Activated naive CD8-positive, alpha-beta T cell (primary cell): Measurements from ENCODE around the gene MYRIP.

Experiments
- H3K27ac Mint-ChIP-seq: one replicate; pipeline ENCODE4 v1.8.0; 2021; ENCODE audit warnings: mixed read lengths
- H3K27me3 Mint-ChIP-seq: one replicate; pipeline ENCODE4 v1.8.0; 2021; ENCODE audit warnings: mixed read lengths
- H3K36me3 Mint-ChIP-seq: one replicate; pipeline ENCODE4 v1.8.0; 2021; ENCODE audit warnings: mixed read lengths
- H3K4me1 Mint-ChIP-seq: one replicate; pipeline ENCODE4 v1.8.0; 2021; ENCODE audit warnings: low read depth, mixed read lengths
- H3K4me3 Mint-ChIP-seq: one replicate; pipeline ENCODE4 v1.8.0; 2021; ENCODE audit warnings: mild to moderate bottlenecking, mixed read lengths
- H3K9me3 Mint-ChIP-seq: one replicate; pipeline ENCODE4 v1.8.0; 2021; ENCODE audit warnings: low read depth, mixed read lengths

The MYRIP gene

GRCh38 chr3:40185029-40185695 lies 375.8 kb downstream of the MYRIP start:
- H3K9me3 Mint-ChIP-seq, result no peaks in the 10 kb centered on the region
- H3K4me3 Mint-ChIP-seq, result no peak overlapping the region

GRCh38 chr3:40186508-40186907 lies 377.1 kb downstream of the MYRIP start:
- H3K9me3 Mint-ChIP-seq, result no peaks in the 10 kb centered on the region
- H3K27ac Mint-ChIP-seq, result no peak overlapping the region
- H3K27me3 Mint-ChIP-seq, result no peaks in the 10 kb centered on the region
- no peaks in the 10 kb centered on the region for H3K4me1 Mint-ChIP-seq
- no peaks in the 10 kb centered on the region for H3K36me3 Mint-ChIP-seq
- no peak overlapping the region for H3K4me3 Mint-ChIP-seq

More at GRCh38 chr3:40185029-40185695, 375.8 kb downstream of the MYRIP start:
- Mint-ChIP-seq H3K4me1 (no peaks in the 10 kb centered on the region), H3K27me3 (no peaks in the 10 kb centered on the region), H3K27ac (no peak overlapping the region), H3K36me3 (no peaks in the 10 kb centered on the region)

GRCh38 chr3:40187945-40188344 lies 378.5 kb downstream of the MYRIP start:
- H3K36me3 Mint-ChIP-seq, result no peaks in the 10 kb centered on the region

GRCh38 chr3:40189118-40189517 lies 379.7 kb downstream of the MYRIP start:
- no peak overlapping the region for H3K4me3 Mint-ChIP-seq
- H3K9me3 Mint-ChIP-seq, result no peaks in the 10 kb centered on the region
- H3K36me3 Mint-ChIP-seq, result no peaks in the 10 kb centered on the region
- no peaks in the 10 kb centered on the region for H3K4me1 Mint-ChIP-seq
- no peaks in the 10 kb centered on the region for H3K27me3 Mint-ChIP-seq
- H3K27ac Mint-ChIP-seq, result no peak overlapping the region

More at GRCh38 chr3:40187945-40188344, 378.5 kb downstream of the MYRIP start:
- Mint-ChIP-seq H3K4me1 (no peaks in the 10 kb centered on the region), H3K9me3 (no peaks in the 10 kb centered on the region), H3K27ac (no peak overlapping the region), H3K27me3 (no peaks in the 10 kb centered on the region), H3K4me3 (no peak overlapping the region)

GRCh38 chr3:40190056-40190455 lies 380.6 kb downstream of the MYRIP start:
- H3K27ac Mint-ChIP-seq, result no peak overlapping the region
- H3K4me3 Mint-ChIP-seq, result no peak overlapping the region
- H3K9me3 Mint-ChIP-seq, result no peaks in the 10 kb centered on the region
- H3K4me1 Mint-ChIP-seq, result no peaks in the 10 kb centered on the region
- H3K27me3 Mint-ChIP-seq, result no peaks in the 10 kb centered on the region
- H3K36me3 Mint-ChIP-seq, result no peaks in the 10 kb centered on the region

GRCh38 chr3:40191251-40191650 lies 381.8 kb downstream of the MYRIP start:
- Mint-ChIP-seq H3K27ac (no peak overlapping the region), H3K27me3 (no peaks in the 10 kb centered on the region), H3K4me1 (no peaks in the 10 kb centered on the region), H3K36me3 (no peaks in the 10 kb centered on the region), H3K9me3 (no peaks in the 10 kb centered on the region), H3K4me3 (no peak overlapping the region)

GRCh38 chr3:40191850-40192448 lies 382.5 kb downstream of the MYRIP start:
- no peaks in the 10 kb centered on the region for H3K9me3 Mint-ChIP-seq
- no peak overlapping the region for H3K27ac Mint-ChIP-seq
- no peaks in the 10 kb centered on the region for H3K4me1 Mint-ChIP-seq
- H3K4me3 Mint-ChIP-seq, result no peak overlapping the region
- H3K27me3 Mint-ChIP-seq, result no peaks in the 10 kb centered on the region
- no peaks in the 10 kb centered on the region for H3K36me3 Mint-ChIP-seq

GRCh38 chr3:40192628-40193027 lies 383.2 kb downstream of the MYRIP start:
- Mint-ChIP-seq H3K9me3 (no peaks in the 10 kb centered on the region), H3K27me3 (no peaks in the 10 kb centered on the region), H3K4me3 (no peak overlapping the region), H3K4me1 (no peaks in the 10 kb centered on the region), H3K36me3 (no peaks in the 10 kb centered on the region), H3K27ac (no peak overlapping the region)

GRCh38 chr3:40196966-40197365 lies 387.6 kb downstream of the MYRIP start:
- Mint-ChIP-seq H3K4me1 (no peaks in the 10 kb centered on the region), H3K9me3 (no peaks in the 10 kb centered on the region), H3K27me3 (no peaks in the 10 kb centered on the region), H3K27ac (no peak overlapping the region), H3K4me3 (no peak overlapping the region), H3K36me3 (no peaks in the 10 kb centered on the region)

- H3K4me3 Mint-ChIP-seq, result no peak overlapping the region
- H3K27ac Mint-ChIP-seq, result no peak overlapping the region
- no peaks in the 10 kb centered on the region for H3K9me3 Mint-ChIP-seq
- H3K27me3 Mint-ChIP-seq, result no peaks in the 10 kb centered on the region
- no peaks in the 10 kb centered on the region for H3K4me1 Mint-ChIP-seq
- no peaks in the 10 kb centered on the region for H3K36me3 Mint-ChIP-seq
Observed at GRCh38 chr3:40200692-40201316, 391.4 kb downstream of the MYRIP start.

GRCh38 chr3:40201770-40202169 lies 392.4 kb downstream of the MYRIP start:
- Mint-ChIP-seq H3K9me3 (no peaks in the 10 kb centered on the region), H3K27ac (no peak overlapping the region), H3K4me3 (no peak overlapping the region), H3K27me3 (no peaks in the 10 kb centered on the region), H3K4me1 (no peaks in the 10 kb centered on the region), H3K36me3 (no peaks in the 10 kb centered on the region)

GRCh38 chr3:40206522-40206921 lies 397.1 kb downstream of the MYRIP start:
- Mint-ChIP-seq H3K27ac (no peak overlapping the region), H3K27me3 (no peaks in the 10 kb centered on the region), H3K9me3 (no peaks in the 10 kb centered on the region), H3K4me1 (no peaks in the 10 kb centered on the region), H3K4me3 (no peak overlapping the region), H3K36me3 (peaks cover 3% of the 10 kb centered on the region)

- Mint-ChIP-seq H3K27me3 (no peaks in the 10 kb centered on the region), H3K4me1 (no peaks in the 10 kb centered on the region), H3K9me3 (no peaks in the 10 kb centered on the region), H3K4me3 (no peak overlapping the region), H3K36me3 (peaks cover 3% of the 10 kb centered on the region), H3K27ac (no peak overlapping the region)
Observed at GRCh38 chr3:40207796-40208195, 398.4 kb downstream of the MYRIP start.

GRCh38 chr3:40208251-40208650 lies 398.8 kb downstream of the MYRIP start:
- peaks cover 3% of the 10 kb centered on the region for H3K36me3 Mint-ChIP-seq
- H3K4me1 Mint-ChIP-seq, result no peaks in the 10 kb centered on the region
- no peak overlapping the region for H3K27ac Mint-ChIP-seq

GRCh38 chr3:40211579-40211978 lies 402.2 kb downstream of the MYRIP start:
- Mint-ChIP-seq H3K27me3 (no peaks in the 10 kb centered on the region), H3K4me3 (no peak overlapping the region), H3K4me1 (peaks cover 2% of the 10 kb centered on the region), H3K36me3 (peaks cover 5% of the 10 kb centered on the region), H3K9me3 (no peaks in the 10 kb centered on the region), H3K27ac (no peak overlapping the region)

More at GRCh38 chr3:40208251-40208650, 398.8 kb downstream of the MYRIP start:
- Mint-ChIP-seq H3K4me3 (no peak overlapping the region), H3K27me3 (no peaks in the 10 kb centered on the region), H3K9me3 (no peaks in the 10 kb centered on the region)
